Measurements from ENCODE around the gene UTF1.

The UTF1 gene

GRCh38 chr10:133254421-133255120 is 24.6 kb downstream of the UTF1 start:
- H4K12ac ChIP-seq (ENCODE audit: low read depth, low read length), result no peak overlapping the region
- no peaks in the 10 kb centered on the region for H3K36me3 ChIP-seq (ENCODE audit: control insufficient read depth in 1 of 2, insufficient read depth in 2 of 2, low read length in 2 of 2)
- H2BK120ac ChIP-seq (ENCODE audit: insufficient read depth, low read length, poor library complexity), result no peak overlapping the region
- H3K9me3 ChIP-seq (ENCODE audit: insufficient read depth, low read depth, low read length), result no peaks in the 10 kb centered on the region
- H2AK5ac ChIP-seq (ENCODE audit: low read length), result no peak overlapping the region
- H3K27ac ChIP-seq (ENCODE audit: low read depth, low read length), result no peak overlapping the region
- H3K4me3 ChIP-seq (ENCODE audit: low read depth, low read length), result no peak overlapping the region
- H4K8ac ChIP-seq (ENCODE audit: low read depth, low read length), result no peak overlapping the region
- H3K4me2 ChIP-seq (ENCODE audit: low read length), result no peak overlapping the region
- H3K23ac ChIP-seq (ENCODE audit: low read length), result no peak overlapping the region
- no peak overlapping the region for H4K91ac ChIP-seq (ENCODE audit: low read depth, low read length)
- H2BK5ac ChIP-seq (ENCODE audit: low read depth, low read length, poor library complexity), result no peak overlapping the region
- no peaks in the 10 kb centered on the region for H3K79me1 ChIP-seq (ENCODE audit: low read length)
- no peak overlapping the region for H2AFZ ChIP-seq (ENCODE audit: insufficient read depth, low read length, poor library complexity)
- no peak for DNase-seq
- no peak overlapping the region for H2BK12ac ChIP-seq (ENCODE audit: low read length)
- H3K18ac ChIP-seq (ENCODE audit: low read length), result no peak overlapping the region
- H3K4me1 ChIP-seq (ENCODE audit: control insufficient read depth in 1 of 2, insufficient read depth in 2 of 2, low read length in 2 of 2), result peaks cover 0 to 2% of the 10 kb centered on the region in 2 experiments
- H3K14ac ChIP-seq (ENCODE audit: low read length), result no peak overlapping the region
- no peak overlapping the region for H3K9ac ChIP-seq (ENCODE audit: low read length)
- H3K79me2 ChIP-seq (ENCODE audit: control insufficient read depth, insufficient read depth, low read length, poor library complexity), result no peaks in the 10 kb centered on the region
- H3K4ac ChIP-seq (ENCODE audit: low read depth, low read length), result no peak overlapping the region
- H3K27me3 ChIP-seq (ENCODE audit: insufficient read depth, low read length), result no peaks in the 10 kb centered on the region
- no CpG with 5 or more reads among the region's 13 CpGs for WGBS (ENCODE audit: extremely low coverage, insufficient coverage, insufficient read length)

GRCh38 chr10:133255323-133255722 is 25.3 kb downstream of the UTF1 start:
- no peak overlapping the region for H3K23ac ChIP-seq (ENCODE audit: low read length)
- no peaks in the 10 kb centered on the region for H3K36me3 ChIP-seq (ENCODE audit: control insufficient read depth in 1 of 2, insufficient read depth in 2 of 2, low read length in 2 of 2)
- H2BK5ac ChIP-seq (ENCODE audit: low read depth, low read length, poor library complexity), result no peak overlapping the region
- no peak overlapping the region for H4K8ac ChIP-seq (ENCODE audit: low read depth, low read length)
- no CpG with 5 or more reads among the region's 15 CpGs for WGBS (ENCODE audit: extremely low coverage, insufficient coverage, insufficient read length)
- no peaks in the 10 kb centered on the region for H3K9me3 ChIP-seq (ENCODE audit: insufficient read depth, low read depth, low read length)
- H3K4me3 ChIP-seq (ENCODE audit: low read depth, low read length), result no peak overlapping the region
- no peak overlapping the region for H3K9ac ChIP-seq (ENCODE audit: low read length)
- H3K4ac ChIP-seq (ENCODE audit: low read depth, low read length), result no peak overlapping the region
- H3K27me3 ChIP-seq (ENCODE audit: insufficient read depth, low read length), result no peaks in the 10 kb centered on the region
- H2BK120ac ChIP-seq (ENCODE audit: insufficient read depth, low read length, poor library complexity), result no peak overlapping the region
- no peak overlapping the region for H2AK5ac ChIP-seq (ENCODE audit: low read length)
- no peaks in the 10 kb centered on the region for H3K79me2 ChIP-seq (ENCODE audit: control insufficient read depth, insufficient read depth, low read length, poor library complexity)
- no peak for DNase-seq
- H4K12ac ChIP-seq (ENCODE audit: low read depth, low read length), result no peak overlapping the region
- no peaks in the 10 kb centered on the region for H3K79me1 ChIP-seq (ENCODE audit: low read length)
- H2AFZ ChIP-seq (ENCODE audit: insufficient read depth, low read length, poor library complexity), result no peak overlapping the region
- no peak overlapping the region for H3K4me2 ChIP-seq (ENCODE audit: low read length)
- H3K4me1 ChIP-seq (ENCODE audit: control insufficient read depth in 1 of 2, insufficient read depth in 2 of 2, low read length in 2 of 2), result peaks cover 0 to 2% of the 10 kb centered on the region in 2 experiments
- no peak overlapping the region for H4K91ac ChIP-seq (ENCODE audit: low read depth, low read length)
- no peak overlapping the region for H3K14ac ChIP-seq (ENCODE audit: low read length)
- no peak overlapping the region for H3K18ac ChIP-seq (ENCODE audit: low read length)
- H2BK12ac ChIP-seq (ENCODE audit: low read length), result no peak overlapping the region
- no peak overlapping the region for H3K27ac ChIP-seq (ENCODE audit: low read depth, low read length)

GRCh38 chr10:133257489-133258065 is 27.6 kb downstream of the UTF1 start:
- Histone ChIP-seq H3K4me3 (ENCODE audit: low read depth, low read length) (no peak overlapping the region), H3K79me2 (ENCODE audit: control insufficient read depth, insufficient read depth, low read length, poor library complexity) (peaks cover 2% of the 10 kb centered on the region)
- WGBS (ENCODE audit: extremely low coverage, insufficient coverage, insufficient read length), result no CpG with 5 or more reads among the region's 27 CpGs

GRCh38 chr10:133258066-133258817 is 28.2 kb downstream of the UTF1 start:
- Histone ChIP-seq H4K12ac (ENCODE audit: low read depth, low read length) (no peak overlapping the region), H3K9me3 (ENCODE audit: insufficient read depth, low read depth, low read length) (peaks cover 2% of the 10 kb centered on the region), H3K27ac (ENCODE audit: low read depth, low read length) (no peak overlapping the region), H3K4me2 (ENCODE audit: low read length) (no peak overlapping the region), H3K14ac (ENCODE audit: low read length) (no peak overlapping the region), H4K8ac (ENCODE audit: low read depth, low read length) (no peak overlapping the region), H3K79me2 (ENCODE audit: control insufficient read depth, insufficient read depth, low read length, poor library complexity) (peaks cover 2% of the 10 kb centered on the region), H3K79me1 (ENCODE audit: low read length) (peaks cover 4% of the 10 kb centered on the region), H3K9ac (ENCODE audit: low read length) (no peak overlapping the region), H2BK5ac (ENCODE audit: low read depth, low read length, poor library complexity) (no peak overlapping the region), H3K18ac (ENCODE audit: low read length) (no peak overlapping the region), H3K27me3 (ENCODE audit: insufficient read depth, low read length) (no peaks in the 10 kb centered on the region), H2AFZ (ENCODE audit: insufficient read depth, low read length, poor library complexity) (no peak overlapping the region), H3K4ac (ENCODE audit: low read depth, low read length) (no peak overlapping the region), H3K4me1 (ENCODE audit: control insufficient read depth in 1 of 2, insufficient read depth in 2 of 2, low read length in 2 of 2) (peaks cover 4 to 6% of the 10 kb centered on the region in 2 experiments), H3K23ac (ENCODE audit: low read length) (no peak overlapping the region), H2BK12ac (ENCODE audit: low read length) (no peak overlapping the region), H2BK120ac (ENCODE audit: insufficient read depth, low read length, poor library complexity) (no peak overlapping the region), H3K4me3 (ENCODE audit: low read depth, low read length) (no peak overlapping the region), H2AK5ac (ENCODE audit: low read length) (no peak overlapping the region), H3K36me3 (ENCODE audit: control insufficient read depth in 1 of 2, insufficient read depth in 2 of 2, low read length in 2 of 2) (no peaks in the 10 kb centered on the region), H4K91ac (ENCODE audit: low read depth, low read length) (no peak overlapping the region)
- DNase-seq, result no peak
- no CpG with 5 or more reads among the region's 21 CpGs for WGBS (ENCODE audit: extremely low coverage, insufficient coverage, insufficient read length)

More at GRCh38 chr10:133257489-133258065, 27.6 kb downstream of the UTF1 start:
- Histone ChIP-seq H2AFZ (ENCODE audit: insufficient read depth, low read length, poor library complexity) (no peak overlapping the region), H3K27ac (ENCODE audit: low read depth, low read length) (no peak overlapping the region), H4K91ac (ENCODE audit: low read depth, low read length) (no peak overlapping the region), H3K36me3 (ENCODE audit: control insufficient read depth in 1 of 2, insufficient read depth in 2 of 2, low read length in 2 of 2) (no peaks in the 10 kb centered on the region), H3K4me1 (ENCODE audit: control insufficient read depth in 1 of 2, insufficient read depth in 2 of 2, low read length in 2 of 2) (peaks cover 4 to 6% of the 10 kb centered on the region in 2 experiments), H3K4ac (ENCODE audit: low read depth, low read length) (no peak overlapping the region), H4K8ac (ENCODE audit: low read depth, low read length) (no peak overlapping the region), H3K4me2 (ENCODE audit: low read length) (peak overlapping the region; percentile 16), H3K9me3 (ENCODE audit: insufficient read depth, low read depth, low read length) (peaks cover 2% of the 10 kb centered on the region), H3K14ac (ENCODE audit: low read length) (no peak overlapping the region), H2BK12ac (ENCODE audit: low read length) (no peak overlapping the region), H4K12ac (ENCODE audit: low read depth, low read length) (no peak overlapping the region), H2AK5ac (ENCODE audit: low read length) (no peak overlapping the region), H3K23ac (ENCODE audit: low read length) (no peak overlapping the region), H2BK5ac (ENCODE audit: low read depth, low read length, poor library complexity) (no peak overlapping the region), H3K27me3 (ENCODE audit: insufficient read depth, low read length) (no peaks in the 10 kb centered on the region), H3K79me1 (ENCODE audit: low read length) (peaks cover 4% of the 10 kb centered on the region), H3K18ac (ENCODE audit: low read length) (no peak overlapping the region), H3K9ac (ENCODE audit: low read length) (no peak overlapping the region), H2BK120ac (ENCODE audit: insufficient read depth, low read length, poor library complexity) (no peak overlapping the region)
- peak; percentile 13 to 52 for DNase-seq
